BJ (cell line): ENCODE data around the gene USP38. TPM values are rescaled to one million over a fixed set of nuclear protein-coding genes. Genes with fewer than 3 reads are reported as not detected.

Experiments
- CTCF ChIA-PET: fragments of 350-600 bp; formaldehyde crosslinking; extraction: SDS; loops from one replicate; lab custom pipeline; 2021; ENCODE audit warnings: antibody characterized with exemption, inconsistent platforms; lab: Yijun Ruan, JAX
- POLR2A ChIA-PET: fragments of 300-600 bp; sonication (Branson Sonifier 250); formaldehyde crosslinking; extraction: SDS; loops from one replicate; lab custom pipeline; 2021; ENCODE audit warnings: antibody characterized with exemption; lab: Charles Lee
- DNase-seq: peaks from one replicate; pipeline ENCODE4 v3.0.0-alpha.2; 2011; ENCODE audit warnings: low read depth
- H3K27me3 ChIP-seq: 2 replicates; pipeline ENCODE4 v1.6.0; 2011; ENCODE audit warnings: low read length; ENCODE audit not compliant: control insufficient read depth, insufficient read depth
- H3K36me3 ChIP-seq: 2 replicates; pipeline ENCODE4 v1.5.1; 2011; ENCODE audit warnings: low read length; ENCODE audit not compliant: control insufficient read depth, insufficient read depth
- H3K4me3 ChIP-seq: 2 replicates; pipeline ENCODE4 v1.5.1; 2011; ENCODE audit warnings: low read depth, mild to moderate bottlenecking, control low read depth, low read length
- polyA plus RNA-seq: library from polyadenylated mRNA; depleted of rRNA; stranded (reverse); fragments of >200 nt; gene quantifications from 2 replicates; pipeline ENCODE4 v1.2.3, GENCODE V29; 2011; rRNA removed
- TF ChIP-seq, protein P1 (sequence below): IDR thresholded peaks from 2 replicates; pipeline ENCODE4 v1.5.1; 2011; ENCODE audit warnings: low read depth, mild to moderate bottlenecking, control low read depth, inconsistent platforms, low read length, moderate library complexity; ENCODE audit not compliant: insufficient read depth

USP38 gene
- polyA plus RNA-seq, 1 experiment, result 10.8 TPM

DNA sequence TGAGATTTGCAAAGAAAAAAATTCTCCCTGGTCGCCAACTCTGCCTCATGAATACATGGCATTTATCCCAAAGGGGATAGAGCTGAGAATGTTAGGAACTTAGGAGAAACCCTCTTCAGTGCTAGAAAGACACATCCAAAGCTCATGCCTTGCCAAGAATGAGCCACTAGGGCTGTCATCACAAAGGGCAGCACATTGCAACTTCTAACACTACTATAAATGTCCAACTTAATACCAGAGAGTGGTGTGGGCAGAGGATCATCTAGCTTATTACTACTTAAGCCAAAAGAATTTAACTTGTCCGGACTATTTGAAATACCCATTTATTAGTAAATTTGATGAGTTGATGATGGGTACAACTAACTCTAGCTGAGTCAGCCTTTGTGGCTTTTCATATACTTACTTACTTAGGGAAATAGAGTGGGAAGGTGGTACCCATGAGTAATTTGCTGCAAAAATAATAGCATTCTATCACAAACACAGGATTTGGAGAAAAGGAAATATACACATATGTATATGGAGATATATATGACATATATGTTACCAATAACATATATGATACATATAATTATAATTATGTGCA is 85.6 kb downstream of the USP38 start:
- H3K27me3 ChIP-seq, result no peaks in the 10 kb centered on the region
- ChIA-PET POLR2A (no interaction called here), CTCF (interaction anchor here (1.6 to 2.0 kb wide), 2 partner anchors 10 to 18 kb away, joined by 3 to 10 read pairs; no protein-coding TSS in a partner anchor)
- no peak overlapping the region for H3K4me3 ChIP-seq
- no peaks in the 10 kb centered on the region for H3K36me3 ChIP-seq
- TF ChIP-seq, protein P1, sequence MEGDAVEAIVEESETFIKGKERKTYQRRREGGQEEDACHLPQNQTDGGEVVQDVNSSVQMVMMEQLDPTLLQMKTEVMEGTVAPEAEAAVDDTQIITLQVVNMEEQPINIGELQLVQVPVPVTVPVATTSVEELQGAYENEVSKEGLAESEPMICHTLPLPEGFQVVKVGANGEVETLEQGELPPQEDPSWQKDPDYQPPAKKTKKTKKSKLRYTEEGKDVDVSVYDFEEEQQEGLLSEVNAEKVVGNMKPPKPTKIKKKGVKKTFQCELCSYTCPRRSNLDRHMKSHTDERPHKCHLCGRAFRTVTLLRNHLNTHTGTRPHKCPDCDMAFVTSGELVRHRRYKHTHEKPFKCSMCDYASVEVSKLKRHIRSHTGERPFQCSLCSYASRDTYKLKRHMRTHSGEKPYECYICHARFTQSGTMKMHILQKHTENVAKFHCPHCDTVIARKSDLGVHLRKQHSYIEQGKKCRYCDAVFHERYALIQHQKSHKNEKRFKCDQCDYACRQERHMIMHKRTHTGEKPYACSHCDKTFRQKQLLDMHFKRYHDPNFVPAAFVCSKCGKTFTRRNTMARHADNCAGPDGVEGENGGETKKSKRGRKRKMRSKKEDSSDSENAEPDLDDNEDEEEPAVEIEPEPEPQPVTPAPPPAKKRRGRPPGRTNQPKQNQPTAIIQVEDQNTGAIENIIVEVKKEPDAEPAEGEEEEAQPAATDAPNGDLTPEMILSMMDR, result no peak
- peak; percentile 26 for DNase-seq

Other genes with a start within 250 kb of the USP38 start
- 7.8 and 10.7 TPM in 2 replicates for gene GAB1, start 152.0 kb downstream of the USP38 start, polyA plus RNA-seq